Activated CD4-positive, CD25-positive, alpha-beta regulatory T cell treated with anti-CD3 and anti-CD28 coated beads, Interleukin-2, amount 50 U/mL, for 24 hours (primary cell): Measurements from ENCODE around the gene FAM219A.

Source experiments
- ATAC-seq, 2 donors: fragments of 150-1000 bp; cut with Tn5 transposase; one replicate each; pipeline ENCODE4 v1.10.0; 2021; ENCODE audit warnings: mild to moderate bottlenecking in 1 of 2, moderate library complexity in 1 of 2

The FAM219A gene

GRCh38 chr9:34399729-34400128 lies 58.6 kb downstream of the FAM219A start:
- ATAC-seq, result no peak

- ATAC-seq, result no peak
Measured at GRCh38 chr9:34398875-34399274, 59.5 kb downstream of the FAM219A start.

GRCh38 chr9:34396276-34397214 lies 61.8 kb downstream of the FAM219A start:
- no peak for ATAC-seq

- no peak for ATAC-seq
Measured at GRCh38 chr9:34392511-34392910, 65.9 kb downstream of the FAM219A start.

- ATAC-seq, result no peak
Measured at GRCh38 chr9:34387239-34387638, 71.1 kb downstream of the FAM219A start.

GRCh38 chr9:34386656-34387055 lies 71.7 kb downstream of the FAM219A start:
- no peak for ATAC-seq

- ATAC-seq, result no peak
Measured at GRCh38 chr9:34385561-34386230, 72.7 kb downstream of the FAM219A start.

GRCh38 chr9:34384368-34385165 lies 73.8 kb downstream of the FAM219A start:
- no peak for ATAC-seq

- ATAC-seq, result no peak
Measured at GRCh38 chr9:34383904-34384303, 74.5 kb downstream of the FAM219A start.

GRCh38 chr9:34382879-34383278 lies 75.5 kb downstream of the FAM219A start:
- no peak for ATAC-seq

GRCh38 chr9:34382054-34382453 lies 76.3 kb downstream of the FAM219A start:
- no peak for ATAC-seq

- ATAC-seq, result no peak
Measured at GRCh38 chr9:34381323-34381722, 77.0 kb downstream of the FAM219A start.

GRCh38 chr9:34380511-34381315 lies 77.7 kb downstream of the FAM219A start:
- peak; percentile 47 to 52 for ATAC-seq

GRCh38 chr9:34380034-34380510 lies 78.3 kb downstream of the FAM219A start:
- no peak for ATAC-seq

GRCh38 chr9:34379334-34380033 lies 78.9 kb downstream of the FAM219A start:
- ATAC-seq, result peak; percentile 18 to 30

- ATAC-seq, result no peak
Measured at GRCh38 chr9:34378376-34379060, 79.9 kb downstream of the FAM219A start.

GRCh38 chr9:34377404-34377746 lies 81.0 kb downstream of the FAM219A start:
- no peak for ATAC-seq

GRCh38 chr9:34376596-34377403 lies 81.6 kb downstream of the FAM219A start, which contains the start of gene MYORG:
Gene MYORG, minus strand, starts transcription at chr9:34376898. Its CDS starts 3,955 bp downstream, at chr9:34372943.
- peak; percentile 87 to 88 for ATAC-seq

- no peak for ATAC-seq
Measured at GRCh38 chr9:34375901-34376595, 82.3 kb downstream of the FAM219A start.
